NCI-H1694 (cell line): ENCODE measurements around the gene USH1C.

Experiments used
- DNase-seq: peaks from one replicate; lab custom pipeline; 2025; lab: John Stamatoyannopoulos, UW

Gene USH1C

GRCh38 chr11:17526326-17526725 lies 17.9 kb downstream of the USH1C start:
- DNase-seq, result no peak

GRCh38 chr11:17525570-17525969 lies 18.6 kb downstream of the USH1C start:
- DNase-seq, result no peak

- no peak for DNase-seq
These were observed 20.0 kb downstream of the USH1C start for GRCh38 chr11:17524221-17524620.

- no peak for DNase-seq
These were observed 21.6 kb downstream of the USH1C start for GRCh38 chr11:17522655-17523054.

- DNase-seq, result no peak
These were observed 22.9 kb downstream of the USH1C start for GRCh38 chr11:17521106-17521900.

- no peak for DNase-seq
These were observed 24.9 kb downstream of the USH1C start for GRCh38 chr11:17519061-17519885.

GRCh38 chr11:17518366-17518765 lies 25.9 kb downstream of the USH1C start:
- DNase-seq, result no peak

- DNase-seq, result no peak
These were observed 27.0 kb downstream of the USH1C start for GRCh38 chr11:17517186-17517585.

- no peak for DNase-seq
These were observed 27.6 kb downstream of the USH1C start for GRCh38 chr11:17516551-17517150.

- no peak for DNase-seq
These were observed 28.6 kb downstream of the USH1C start for GRCh38 chr11:17515443-17516176.

- no peak for DNase-seq
These were observed 29.7 kb downstream of the USH1C start for GRCh38 chr11:17514476-17514875.

- DNase-seq, result no peak
These were observed 30.4 kb downstream of the USH1C start for GRCh38 chr11:17513853-17514252.

- DNase-seq, result no peak
These were observed 32.1 kb downstream of the USH1C start for GRCh38 chr11:17512101-17512500.

GRCh38 chr11:17511571-17511970 lies 32.6 kb downstream of the USH1C start:
- DNase-seq, result no peak

GRCh38 chr11:17510507-17511206 lies 33.6 kb downstream of the USH1C start:
- no peak for DNase-seq

GRCh38 chr11:17508791-17509190 lies 35.4 kb downstream of the USH1C start:
- DNase-seq, result no peak

- no peak for DNase-seq
These were observed 35.9 kb downstream of the USH1C start for GRCh38 chr11:17508306-17508705.

GRCh38 chr11:17507773-17508172 lies 36.4 kb downstream of the USH1C start:
- DNase-seq, result no peak

GRCh38 chr11:17506942-17507341 lies 37.3 kb downstream of the USH1C start:
- no peak for DNase-seq

- DNase-seq, result no peak
These were observed 37.9 kb downstream of the USH1C start for GRCh38 chr11:17506314-17506713.

GRCh38 chr11:17505146-17505545 lies 39.1 kb downstream of the USH1C start:
- DNase-seq, result no peak
